Peyer's patch (tissue), 4 donors: ENCODE measurements around the gene WASF3.

Source experiments
- CTCF ChIP-seq, 6 experiments: fragments of 450-650 bp in 4 of 6; fragments of 200-600 bp in 2 of 6; sonication (generic) in 1 of 6; IDR thresholded peaks; one replicate each; pipeline ENCODE4 v1.5.1; 2017 to 2019; ENCODE audit warnings: antibody characterized with exemption in 6 of 6, mild to moderate bottlenecking in 3 of 6, moderate library complexity in 1 of 6
- POLR2A ChIP-seq, 2 donors: fragments of 450-650 bp; IDR thresholded peaks; one replicate each; pipeline ENCODE4 v1.5.1; 2017; ENCODE audit warnings: antibody characterized with exemption in 2 of 2, mild to moderate bottlenecking in 2 of 2, moderate library complexity in 2 of 2

GRCh38 chr13:26591672-26592071 lies 34.2 kb downstream of the WASF3 start:
- TF ChIP-seq CTCF (IDR thresholded peaks at IDR 0.05): no peak
- no peak for TF ChIP-seq POLR2A (IDR thresholded peaks at IDR 0.05)
